Measurements from ENCODE around the gene MYO1D.
"Not testable (repeated sequence)": the region's sequence is repeated elsewhere in the genome, so short reads cannot be mapped to it uniquely, and the experiment has no call there.

The MYO1D gene

DNA sequence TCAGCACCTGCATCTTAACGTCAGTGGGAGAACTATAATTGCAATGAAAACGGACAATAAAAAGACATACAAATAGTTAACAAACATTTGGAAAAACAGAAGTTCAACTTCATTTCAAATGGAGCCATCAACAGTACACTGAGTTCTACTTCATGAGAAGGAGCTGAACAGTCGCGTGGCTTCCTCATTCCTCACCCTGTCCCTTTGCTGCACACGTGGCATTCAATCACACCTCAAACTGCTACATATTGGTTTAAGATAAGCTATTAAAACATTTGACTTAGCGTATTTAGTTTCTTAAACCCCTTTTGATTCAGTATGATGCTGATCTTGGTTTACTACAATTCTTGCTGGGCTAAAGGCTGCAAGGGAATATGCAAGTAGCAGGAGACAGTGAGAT, 313.3 kb downstream of the MYO1D start:
- no peak for DNase-seq

DNA sequence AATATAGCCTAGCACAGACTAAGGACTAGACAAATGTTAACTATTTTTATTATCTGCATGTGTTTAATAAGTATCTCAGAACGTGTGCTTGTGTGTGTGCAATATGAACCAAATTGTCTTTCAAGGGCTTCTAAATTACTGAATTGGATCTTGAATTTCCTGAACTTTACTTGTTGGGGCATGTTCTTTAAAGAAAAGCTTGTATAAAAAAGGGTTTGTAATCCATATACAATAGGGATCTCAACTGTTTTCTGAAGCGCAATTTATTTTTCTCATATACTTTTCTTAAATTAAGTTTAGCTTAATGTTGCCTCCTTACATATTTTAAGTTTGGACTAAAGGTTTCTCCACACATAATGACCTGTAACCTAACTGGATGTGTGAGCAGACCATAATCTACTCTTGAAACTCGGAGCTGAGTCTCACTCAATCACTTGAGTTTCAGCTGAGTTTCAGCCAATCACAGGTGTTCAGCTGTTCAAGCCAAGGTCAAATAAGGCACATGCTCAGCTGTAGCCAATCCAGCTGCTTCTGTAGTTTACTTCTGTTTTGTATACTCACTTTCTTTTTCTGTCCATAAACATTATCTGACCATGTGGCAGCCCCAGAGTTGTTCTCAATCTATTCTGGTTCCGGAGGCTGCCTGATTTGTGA, 317.8 kb downstream of the MYO1D start:
- no peak for DNase-seq

DNA sequence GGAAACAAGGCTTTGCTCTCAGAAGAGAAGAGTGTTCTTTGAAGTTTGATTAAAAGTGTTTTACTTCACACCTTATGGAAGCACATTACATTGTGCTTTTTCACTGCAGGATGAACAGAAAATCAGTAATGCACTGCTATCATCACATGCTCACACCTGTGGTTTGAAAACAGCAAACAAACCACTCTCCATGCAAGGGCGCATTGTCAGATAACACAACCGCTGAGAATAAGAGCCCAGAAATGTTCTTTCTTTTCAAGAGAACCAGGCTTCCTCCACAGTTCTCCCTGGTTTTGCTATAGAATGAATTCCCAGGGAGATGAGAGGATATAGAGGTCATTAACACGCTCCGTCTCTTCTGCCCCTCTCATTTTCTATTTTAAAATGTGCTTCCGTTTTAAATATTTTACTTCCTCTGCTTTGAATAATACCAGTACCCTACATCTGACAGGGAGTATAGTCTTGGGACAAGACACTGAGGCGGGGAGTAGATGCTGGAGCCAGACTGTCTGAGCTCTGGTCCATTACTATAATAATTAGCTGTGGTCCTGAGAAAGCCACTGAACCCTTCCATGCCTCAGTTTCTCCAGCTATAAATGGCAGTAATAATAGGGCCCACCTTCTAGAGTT, 318.5 kb downstream of the MYO1D start:
- DNase-seq, result no peak

DNA sequence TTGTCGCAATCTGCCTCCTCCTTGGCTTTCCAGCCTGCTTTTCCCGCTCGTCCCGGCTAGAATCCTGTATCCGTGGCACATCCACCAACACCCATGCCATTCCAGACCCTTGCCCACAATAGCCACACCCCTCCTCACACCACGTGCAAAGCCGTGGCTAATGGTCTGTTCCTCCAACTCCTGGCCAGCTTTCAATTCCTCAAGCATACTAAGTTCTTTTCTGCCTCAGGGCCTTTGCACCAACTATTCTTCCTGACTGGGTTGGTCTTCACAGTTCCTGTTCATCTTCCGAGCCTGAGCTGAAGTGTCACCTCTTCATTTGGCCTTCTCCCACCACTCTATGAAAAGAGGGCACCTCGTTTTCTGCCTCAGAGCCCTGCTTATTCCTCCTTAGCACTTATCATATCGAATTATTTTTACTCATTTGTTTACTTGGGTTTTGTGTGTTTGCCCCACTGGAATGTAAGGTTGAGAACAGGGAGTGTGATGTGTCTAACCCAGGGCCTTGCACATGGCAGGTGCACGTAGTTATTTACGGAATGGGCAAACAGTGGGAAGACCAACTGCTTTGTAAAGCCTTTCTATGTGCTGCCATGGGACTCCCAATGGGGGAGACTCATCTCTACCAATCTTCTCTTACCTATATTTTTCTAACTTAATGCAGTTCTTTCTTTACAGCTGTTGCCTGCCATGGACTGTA, 321.2 kb downstream of the MYO1D start:
- no peak for DNase-seq

DNA sequence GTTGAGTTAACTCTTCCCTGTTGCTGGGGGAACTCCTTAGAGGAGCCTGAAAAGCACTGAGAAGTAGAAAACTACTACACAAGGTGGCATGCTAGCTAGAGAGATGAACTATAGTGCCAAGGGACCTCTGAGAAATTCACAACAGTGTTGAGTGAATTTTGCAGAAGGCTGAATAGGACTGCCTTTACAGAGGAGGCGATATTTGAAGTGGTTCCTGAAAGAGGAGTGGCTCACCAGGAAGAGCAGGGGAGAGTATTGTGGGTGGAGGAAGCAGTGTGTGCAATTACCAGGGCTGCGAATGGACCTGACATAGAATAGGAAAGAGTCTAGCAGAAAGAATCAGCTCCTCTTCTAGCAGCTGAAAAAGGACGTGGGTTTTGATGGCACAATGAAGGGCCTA, 323.8 kb downstream of the MYO1D start:
- no peak for DNase-seq

DNA sequence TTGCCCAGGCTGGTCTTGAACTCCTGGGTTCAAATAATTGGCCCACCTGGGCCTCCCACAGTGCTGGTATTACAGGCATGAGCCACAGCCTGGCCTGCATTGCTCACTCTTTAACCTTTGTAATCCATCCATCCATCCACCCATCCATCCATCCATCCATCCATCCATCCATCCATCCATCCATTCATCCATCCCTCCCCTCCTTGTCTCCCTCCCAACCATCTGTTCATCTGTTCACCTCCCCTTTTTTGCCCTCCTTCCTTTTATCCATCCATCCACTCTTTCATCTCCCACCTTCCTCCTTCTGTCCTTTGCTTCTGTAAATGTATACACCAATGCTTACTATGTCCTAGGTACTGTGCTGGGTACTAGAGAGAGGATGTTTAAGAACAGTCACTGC, 324.6 kb downstream of the MYO1D start:
- no peak for DNase-seq

DNA sequence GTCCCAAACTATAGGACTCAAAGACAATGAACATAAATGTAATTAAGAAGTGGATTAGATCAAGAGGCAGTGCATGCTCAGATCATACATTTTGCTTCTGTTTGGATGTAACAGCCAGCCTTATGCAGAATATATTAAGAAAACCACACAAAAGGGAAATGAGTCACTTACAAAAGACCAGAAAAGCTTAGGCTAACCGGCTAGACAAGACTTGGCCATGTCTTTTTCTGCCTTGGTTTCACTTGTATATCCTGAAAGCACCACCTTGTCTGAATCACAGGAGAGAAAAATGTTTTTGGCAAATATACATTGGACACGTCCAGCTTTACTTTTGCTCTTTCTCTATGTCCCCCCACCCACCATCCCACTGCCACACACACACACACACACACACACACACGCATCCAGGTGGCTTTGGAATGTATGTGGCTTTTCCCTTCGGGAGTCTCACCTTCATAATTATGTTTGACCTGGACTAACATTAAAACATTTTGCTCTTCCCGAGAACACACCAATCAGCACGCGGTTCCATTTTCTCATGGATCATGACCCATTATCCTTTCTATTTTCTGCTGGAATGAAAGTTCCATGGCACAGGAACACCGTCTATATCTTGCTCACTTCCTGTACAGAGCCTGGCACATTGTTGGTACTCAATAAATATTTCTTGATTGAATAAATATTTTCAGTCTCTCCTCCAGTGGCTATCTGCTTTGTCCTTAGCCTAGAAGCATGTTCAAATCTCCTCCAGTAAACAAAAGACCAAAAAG, 325.6 kb downstream of the MYO1D start:
- no peak for DNase-seq

DNA sequence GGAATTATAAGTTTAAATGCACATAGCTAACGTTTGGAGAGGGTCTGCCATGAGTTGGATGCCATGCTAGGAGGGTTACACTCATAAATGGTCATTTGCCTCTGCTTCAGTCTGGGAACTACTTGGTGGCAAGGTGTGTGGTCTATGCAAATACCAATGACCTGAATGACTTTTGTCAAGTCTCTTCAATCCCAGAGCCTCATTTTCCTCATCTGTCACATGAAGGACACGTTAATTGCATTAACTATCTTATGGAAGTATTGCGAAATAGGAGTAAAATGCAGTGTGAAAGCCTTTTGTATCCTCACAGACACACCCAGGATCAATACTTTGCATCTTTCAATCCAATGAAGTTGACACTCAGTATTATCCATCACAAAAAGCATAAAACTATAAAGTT, 327.4 kb downstream of the MYO1D start:
- no peak for DNase-seq

DNA sequence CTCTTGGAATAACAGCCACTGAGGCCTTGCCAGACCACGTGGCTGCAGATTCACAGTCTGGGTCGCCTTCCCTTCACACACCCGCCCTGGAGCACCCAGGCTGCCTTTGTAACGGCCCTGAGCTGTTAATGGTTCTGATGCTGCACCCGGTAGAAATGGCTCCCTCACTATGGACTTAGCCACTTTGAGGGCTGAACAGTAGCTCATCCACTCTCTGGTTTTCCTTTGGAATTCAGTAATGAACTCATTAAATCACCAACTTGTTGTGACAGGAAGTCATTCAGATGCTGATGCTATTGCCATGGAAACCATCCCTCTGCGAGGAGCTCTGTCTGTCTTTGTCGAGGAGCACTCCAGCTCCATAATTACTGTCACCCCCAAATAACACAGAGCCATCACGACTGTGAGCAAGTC, 330.9 kb downstream of the MYO1D start:
- peak; percentile 29 for DNase-seq

DNA sequence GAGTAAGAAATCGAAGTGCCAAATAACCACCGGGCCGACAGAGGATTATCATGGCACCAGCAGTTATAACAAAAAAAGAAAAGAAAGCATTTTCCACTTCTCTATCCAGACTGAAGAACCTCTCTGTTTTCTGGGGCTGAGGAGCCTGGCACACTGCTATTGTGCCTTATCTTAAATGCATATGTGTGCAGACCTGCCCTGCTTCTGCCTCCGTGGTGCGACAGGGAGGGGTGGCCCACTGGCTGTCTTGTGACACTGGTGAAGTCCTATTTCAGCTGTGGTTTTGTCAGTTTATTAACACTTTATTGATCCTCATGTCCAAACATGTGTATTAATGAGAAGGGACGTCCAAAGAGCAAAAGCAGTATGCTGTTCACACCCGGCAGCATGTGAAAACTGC, 334.7 kb downstream of the MYO1D start:
- no peak for DNase-seq

DNA sequence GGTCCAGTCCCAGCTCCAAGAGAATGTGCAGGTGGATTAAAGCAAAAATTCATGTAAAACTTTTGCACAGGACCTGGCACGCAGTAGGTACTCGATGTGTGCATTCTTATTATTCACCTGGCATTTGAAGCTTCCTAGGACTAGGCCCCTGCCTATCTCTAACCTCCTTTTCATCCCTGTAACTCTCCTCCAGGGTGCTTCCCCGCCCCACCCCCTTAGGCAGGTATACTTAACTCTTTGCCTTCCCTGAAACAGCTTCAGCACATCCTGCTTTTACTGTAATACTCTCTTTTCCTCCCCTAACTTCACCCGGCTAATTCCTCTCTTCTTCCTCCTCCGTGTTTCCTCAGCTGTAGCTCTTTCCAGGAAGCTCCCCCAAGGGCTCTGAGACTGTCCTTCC, 335.3 kb downstream of the MYO1D start:
- DNase-seq, result no peak

DNA sequence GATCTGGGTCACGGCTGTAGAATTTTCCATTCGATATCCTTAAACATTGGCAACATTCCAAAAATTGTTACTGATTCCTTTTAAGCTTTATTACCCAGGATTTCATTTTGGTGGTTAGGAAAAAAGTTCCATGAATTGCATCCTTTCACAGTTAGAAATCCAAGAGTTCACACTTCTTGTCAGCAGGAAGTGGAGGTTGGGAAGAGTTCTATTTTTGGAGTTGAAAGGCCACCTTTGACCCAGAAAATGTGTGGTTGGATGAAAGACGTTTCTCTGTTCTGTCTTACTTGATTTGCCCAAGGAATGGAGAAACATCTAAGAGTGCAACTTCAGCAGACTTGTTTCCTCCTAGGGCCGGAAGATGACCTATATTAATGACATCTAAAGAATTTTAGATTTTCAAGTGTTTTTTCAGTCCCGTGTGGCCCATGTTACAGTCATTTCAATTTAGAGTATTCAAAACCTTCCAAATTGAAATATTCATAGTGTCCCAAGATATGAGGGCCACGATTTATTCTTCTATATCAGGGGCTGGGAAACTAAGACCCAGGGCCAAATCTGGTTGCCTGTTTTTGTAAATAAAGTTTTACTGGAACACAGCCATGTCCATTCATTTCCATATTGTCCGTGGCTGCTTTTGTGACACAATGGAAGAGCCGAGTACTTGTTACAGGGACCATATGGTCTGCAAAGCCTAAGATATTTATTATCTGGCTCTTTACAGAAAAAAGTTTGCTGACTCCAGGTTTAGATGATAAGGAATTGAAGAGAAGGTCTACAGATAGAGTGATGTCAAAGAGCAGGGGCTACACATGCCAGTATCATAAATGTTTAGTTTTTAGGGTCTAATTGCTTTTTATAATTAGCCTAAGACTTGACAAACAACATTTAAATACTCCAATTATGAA, 339.9 kb downstream of the MYO1D start:
- no peak for DNase-seq

DNA sequence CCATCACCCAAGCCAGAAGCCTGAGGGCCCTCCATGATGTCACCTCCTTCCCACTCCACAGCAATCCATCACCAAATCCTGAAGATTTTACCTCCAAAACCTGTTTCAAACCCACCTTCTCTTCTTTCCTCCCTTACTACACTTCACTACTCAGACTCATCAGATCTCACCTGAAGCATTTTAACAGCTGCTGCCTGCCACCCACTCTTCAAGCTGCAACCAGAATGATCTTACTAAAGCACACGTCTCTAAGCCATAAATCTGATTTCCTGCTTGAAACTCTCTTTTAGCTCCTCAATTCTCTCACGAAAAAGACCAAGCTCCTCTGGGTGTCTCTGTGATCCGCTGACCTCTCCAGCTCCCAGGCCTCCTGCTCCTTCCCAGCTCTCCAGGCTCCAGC, 343.6 kb downstream of the MYO1D start:
- no peak for DNase-seq

DNA sequence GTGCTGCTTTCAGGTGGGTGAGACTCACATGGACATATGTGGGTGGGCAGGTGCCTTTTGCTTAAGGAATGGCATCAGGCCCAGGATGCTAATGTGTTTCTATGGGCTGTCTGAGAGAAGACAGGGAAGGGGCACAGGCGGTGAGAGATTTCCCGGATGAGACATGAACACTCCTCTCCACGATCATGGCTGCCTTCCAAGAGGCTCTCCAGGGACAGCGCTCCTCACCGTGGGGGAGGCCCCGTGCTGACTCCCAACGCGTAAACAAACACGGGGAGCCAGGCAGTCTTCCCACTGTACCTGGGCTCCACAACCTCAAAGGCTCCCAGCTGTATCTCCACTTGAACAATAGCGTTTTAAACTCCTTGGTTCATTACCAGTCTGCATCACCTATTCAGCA, 347.3 kb downstream of the MYO1D start:
- peak; percentile 96 for DNase-seq

DNA sequence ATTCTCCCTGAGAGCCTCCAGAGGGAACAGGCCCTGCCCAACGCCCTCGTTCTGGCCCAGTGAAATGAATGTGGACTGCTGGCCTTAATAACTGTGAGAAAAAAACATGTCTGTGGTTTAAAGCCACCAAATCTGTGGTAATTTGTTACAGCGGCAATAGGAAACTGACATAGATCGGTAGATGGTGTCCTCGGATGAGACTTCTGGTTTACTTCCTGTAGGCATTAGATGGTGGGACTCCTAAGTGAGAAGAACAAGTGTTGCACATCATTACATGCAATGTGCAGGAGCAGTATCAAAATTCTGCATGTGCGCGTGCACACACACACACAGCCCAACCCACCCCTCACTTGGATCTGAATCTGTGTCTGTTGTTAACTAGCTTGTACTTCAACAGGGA, 348.1 kb downstream of the MYO1D start:
- DNase-seq, result no peak

DNA sequence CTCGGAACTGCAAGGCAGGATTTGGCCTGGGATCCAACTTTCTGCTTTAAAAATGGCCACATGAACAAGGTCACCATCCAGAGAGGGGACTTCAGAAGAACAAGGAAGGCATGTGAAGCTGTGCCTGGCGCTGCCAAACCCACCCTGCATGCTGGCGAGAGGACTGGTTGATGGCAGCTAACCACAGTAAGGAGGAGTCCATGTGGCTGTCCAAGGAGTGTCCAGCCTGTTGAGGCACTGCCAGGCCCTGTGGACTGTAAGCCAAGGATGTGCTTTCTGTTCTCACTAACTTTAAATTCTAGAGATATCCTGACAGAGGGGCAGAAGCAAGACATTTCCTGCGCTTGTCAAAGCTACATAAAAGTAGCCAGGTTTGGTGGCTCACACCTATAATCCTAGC, 349.8 kb downstream of the MYO1D start:
- DNase-seq, result no peak

DNA sequence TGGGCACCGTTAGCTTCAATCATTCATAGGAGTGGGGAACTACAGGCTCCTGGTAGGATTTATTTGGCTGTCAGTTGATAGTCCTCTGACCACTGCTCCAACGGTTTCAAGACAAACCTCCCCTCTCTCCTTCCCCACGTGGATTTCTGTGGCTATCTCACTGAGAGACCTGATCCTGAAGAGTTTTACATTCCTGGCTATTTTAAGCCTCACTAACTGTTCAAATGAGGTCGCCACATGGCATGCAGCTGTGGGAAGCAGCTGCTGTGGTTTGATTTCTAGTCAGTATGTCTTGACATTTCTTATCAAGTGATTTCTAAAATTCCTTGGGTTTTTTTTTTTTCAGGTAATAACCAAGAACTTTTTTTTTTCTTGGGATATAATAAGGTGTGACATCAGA, 351.8 kb downstream of the MYO1D start:
- DNase-seq, result no peak

DNA sequence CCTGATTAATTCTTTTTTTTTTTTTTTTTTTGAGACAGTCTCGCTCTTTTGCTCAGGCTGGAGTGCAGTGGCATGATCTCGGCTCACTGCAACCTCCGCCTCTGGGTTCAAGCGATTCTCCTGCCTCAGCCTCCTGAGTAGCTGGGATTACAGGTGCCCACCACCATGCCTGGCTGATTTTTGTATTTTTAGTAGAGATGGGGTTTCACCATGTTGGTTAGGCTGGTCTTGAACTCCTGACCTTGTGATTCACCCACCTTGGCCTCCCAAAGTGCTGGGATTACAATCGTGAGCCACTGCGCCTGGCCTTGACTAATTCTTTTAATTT, 352.4 kb downstream of the MYO1D start:
- DNase-seq, result not testable (repeated sequence)

DNA sequence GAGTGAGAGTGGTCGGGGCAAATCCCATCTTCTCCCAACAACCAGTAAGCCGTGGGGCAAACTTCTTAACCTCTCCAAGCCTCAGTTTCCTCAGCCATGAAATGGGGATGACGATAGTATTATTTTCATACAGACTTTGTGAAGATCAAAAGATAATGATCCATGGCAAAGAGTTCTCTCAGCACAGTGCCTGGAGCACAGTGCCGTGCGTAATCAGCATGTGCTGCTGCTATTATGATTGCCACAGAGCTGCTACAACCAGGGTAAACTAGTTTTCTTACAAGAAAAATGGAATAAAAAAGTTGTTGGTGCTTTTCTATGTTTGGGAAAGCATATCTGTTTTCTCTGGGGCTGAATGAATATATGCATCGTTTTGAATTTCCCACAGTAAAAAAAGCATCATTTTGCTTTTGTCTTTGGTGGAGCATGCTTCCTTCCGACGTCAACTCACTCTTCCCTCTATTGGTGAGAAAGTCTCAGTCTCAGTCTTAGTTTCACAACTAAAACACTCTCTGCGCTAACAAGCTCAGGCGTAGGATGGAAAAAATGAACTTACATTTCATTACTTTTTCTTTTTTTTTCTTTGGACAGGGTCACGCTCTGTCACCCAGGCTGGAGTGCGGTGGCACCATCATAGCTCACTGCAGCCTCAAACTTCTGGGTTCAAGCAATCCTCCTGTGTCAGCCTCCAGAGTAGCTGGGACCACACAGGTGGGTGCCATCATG, 352.9 kb downstream of the MYO1D start:
- DNase-seq, result no peak

DNA sequence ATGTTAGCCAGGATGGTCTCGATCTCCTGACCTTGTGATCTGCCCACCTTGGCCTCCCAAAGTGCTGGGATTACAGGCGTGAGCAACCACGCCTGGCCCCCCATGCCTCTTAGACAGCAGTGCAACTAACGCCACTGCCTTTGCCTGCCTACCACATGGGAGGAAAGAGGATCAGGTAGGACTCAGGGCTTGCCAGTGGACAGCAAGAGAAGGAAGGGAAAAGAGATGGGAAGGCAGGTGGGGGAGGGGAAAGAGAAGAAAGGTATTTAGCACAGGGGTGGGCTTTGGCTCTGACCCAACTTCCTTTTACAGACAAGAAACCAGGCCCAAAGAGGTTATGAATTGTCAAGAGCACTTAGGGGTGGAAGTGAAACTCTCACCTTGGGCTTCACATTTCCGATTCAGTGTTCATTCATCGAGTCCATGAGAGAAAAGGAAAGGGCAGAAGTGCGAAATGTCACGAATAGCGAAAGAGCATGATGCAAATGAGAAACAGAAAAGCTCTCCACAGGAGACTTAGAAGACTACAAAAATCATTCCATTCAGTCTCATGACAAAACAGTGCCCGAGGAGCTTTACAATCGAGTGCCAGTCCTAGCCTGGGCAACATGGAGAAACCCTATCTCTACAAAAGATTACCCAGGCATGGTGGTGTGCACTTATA, 353.8 kb downstream of the MYO1D start:
- no peak for DNase-seq

DNA sequence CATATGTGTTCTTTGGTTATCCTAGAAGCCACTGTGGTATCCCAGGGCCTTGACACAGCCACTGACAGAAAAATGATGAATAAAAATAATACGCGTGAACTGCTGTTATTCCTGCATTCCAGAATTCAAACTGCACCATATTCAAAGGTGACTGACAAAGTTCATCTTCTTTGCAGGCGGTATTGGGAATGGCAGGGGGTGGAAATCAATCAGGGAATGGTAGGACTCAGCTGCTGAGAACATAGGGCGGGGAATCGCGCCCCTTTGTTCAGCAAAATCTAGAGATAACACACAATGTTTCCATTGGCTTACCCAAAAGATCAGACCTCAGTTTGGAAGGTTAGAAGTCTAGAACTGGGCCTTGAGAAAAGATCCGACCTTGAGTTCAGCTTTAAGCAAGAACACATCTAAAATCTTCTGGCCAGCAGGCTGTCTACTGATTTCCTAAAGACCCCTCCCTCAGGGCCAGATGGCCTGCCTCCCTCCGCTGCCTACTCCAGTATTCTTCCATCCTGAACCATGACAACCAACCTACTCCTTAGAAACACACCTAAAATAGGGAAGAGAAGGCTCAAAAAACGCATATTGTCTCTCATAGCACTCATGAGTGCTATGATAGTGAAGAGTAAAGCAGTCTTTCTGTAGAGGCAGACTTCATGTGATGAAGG, 356.1 kb downstream of the MYO1D start:
- DNase-seq, result peak; percentile 8

All from NCI-H1092 treated with DMSO at 0.1 percent for 48 hours (cell line).